ENCODE data around the gene ZMYND8.

Gene ZMYND8

GRCh38 chr20:47359530-47360296, 3.2 kb upstream of the ZMYND8 start:
- DNase-seq (ENCODE audit: low read depth) = no peak
- no peak for TF ChIP-seq CTCF (IDR thresholded peaks at IDR 0.05; ENCODE audit: low read length, missing control alignments)
- no peak overlapping the region for H3K4me3 ChIP-seq (replicated peaks; ENCODE audit: low read depth, low read length)

- peak overlapping the region; percentile 2 for H3K4me3 ChIP-seq (replicated peaks; ENCODE audit: low read depth, low read length)
- DNase-seq (ENCODE audit: low read depth) = peak; percentile 95
Measured at GRCh38 chr20:47358672-47359529, 2.4 kb upstream of the ZMYND8 start.

GRCh38 chr20:47358039-47358671, 1.7 kb upstream of the ZMYND8 start:
- peak overlapping the region; percentile 2 for H3K4me3 ChIP-seq (replicated peaks; ENCODE audit: low read depth, low read length)
- no peak for TF ChIP-seq CTCF (IDR thresholded peaks at IDR 0.05; ENCODE audit: low read length, missing control alignments)
- no peak for DNase-seq (ENCODE audit: low read depth)

More at GRCh38 chr20:47358672-47359529, 2.4 kb upstream of the ZMYND8 start:
- TF ChIP-seq CTCF (IDR thresholded peaks at IDR 0.05; ENCODE audit: low read length, missing control alignments) = no peak

GRCh38 chr20:47357296-47358038, 968 bp upstream of the ZMYND8 start:
- DNase-seq (ENCODE audit: low read depth) = peak; percentile 94
- no peak for TF ChIP-seq CTCF (IDR thresholded peaks at IDR 0.05; ENCODE audit: low read length, missing control alignments)
- peak overlapping the region; percentile 11 for H3K4me3 ChIP-seq (replicated peaks; ENCODE audit: low read depth, low read length)

GRCh38 chr20:47356220-47356525, 326 bp downstream of the ZMYND8 start:
- no peak for DNase-seq (ENCODE audit: low read depth)
- peak overlapping the region; percentile 63 for H3K4me3 ChIP-seq (replicated peaks; ENCODE audit: low read depth, low read length)
- no peak for TF ChIP-seq CTCF (IDR thresholded peaks at IDR 0.05; ENCODE audit: low read length, missing control alignments)

GRCh38 chr20:47355489-47356219, 845 bp downstream of the ZMYND8 start:
- H3K4me3 ChIP-seq (replicated peaks; ENCODE audit: low read depth, low read length) = peak overlapping the region; percentile 63
- DNase-seq (ENCODE audit: low read depth) = peak; percentile 56
- no peak for TF ChIP-seq CTCF (IDR thresholded peaks at IDR 0.05; ENCODE audit: low read length, missing control alignments)
